A673 (cell line): ENCODE measurements around the gene DUSP8. TPM values are rescaled to one million over a fixed set of nuclear protein-coding genes. Genes with fewer than 3 reads are reported as not detected.

Experiments
- BruUV-seq: library from RNA; stranded (reverse); fragments of 400-500 nt; replicated peaks from 2 replicates; lab custom pipeline; 2021; lab: Mats Ljungman, UMichigan
- CTCF ChIA-PET: fragments of 300-600 bp; sonication (Branson Sonifier 250); formaldehyde crosslinking; loops from one replicate; lab custom pipeline; 2022; ENCODE audit warnings: antibody characterized with exemption; lab: Charles Lee
- POLR2A ChIA-PET: fragments of 300-600 bp; sonication (Branson Sonifier 250); formaldehyde crosslinking; loops from one replicate; lab custom pipeline; 2022; ENCODE audit warnings: antibody characterized with exemption; ENCODE audit not compliant: low non-redundant PET; lab: Charles Lee
- DNase-seq: peaks from one replicate; pipeline ENCODE4 v3.0.0-alpha.2; 2015; ENCODE audit warnings: low spot score
- H3K27ac ChIP-seq: fragments of 200-600 bp; sonication (generic); 2 replicates; pipeline ENCODE4 v1.5.1; 2016; ENCODE audit warnings: mixed run types, low read depth, mild to moderate bottlenecking, mixed read lengths, antibody characterized with exemption, low read length; ENCODE audit not compliant: poor library complexity, severe bottlenecking
- H3K27me3 ChIP-seq: fragments of 200-600 bp; sonication (generic); replicated peaks from 2 replicates; pipeline ENCODE4 v1.6.1; 2017; ENCODE audit warnings: mixed run types, low read depth, mild to moderate bottlenecking, mixed read lengths, antibody characterized with exemption, low read length; ENCODE audit not compliant: insufficient read depth, poor library complexity
- H3K36me3 ChIP-seq: fragments of 200-600 bp; sonication (generic); 2 replicates; pipeline ENCODE4 v1.6.1; 2016; ENCODE audit warnings: mixed run types, mild to moderate bottlenecking, mixed read lengths, antibody characterized with exemption, low read length; ENCODE audit not compliant: insufficient read depth, poor library complexity, severe bottlenecking
- H3K4me1 ChIP-seq: fragments of 200-600 bp; sonication (generic); 2 replicates; pipeline ENCODE4 v1.6.1; 2017; ENCODE audit warnings: mixed run types, mild to moderate bottlenecking, mixed read lengths, antibody characterized with exemption, low read length; ENCODE audit not compliant: insufficient read depth, poor library complexity, severe bottlenecking
- H3K4me3 ChIP-seq: fragments of 200-600 bp; sonication (generic); 2 replicates; pipeline ENCODE4 v1.5.1; 2016; ENCODE audit warnings: low read depth, mixed run types, mild to moderate bottlenecking, mixed read lengths, low read length; ENCODE audit not compliant: poor library complexity, severe bottlenecking
- H3K9me3 ChIP-seq: fragments of 200-600 bp; sonication (generic); 2 replicates; pipeline ENCODE4 v1.6.1; 2016; ENCODE audit warnings: mixed run types, low read depth, mild to moderate bottlenecking, mixed read lengths, antibody characterized with exemption, low read length; ENCODE audit not compliant: poor library complexity, severe bottlenecking
- CTCF ChIP-seq: fragments of 300-800, 200-600 bp; sonication (generic); conservative IDR thresholded peaks from 2 replicates; pipeline ENCODE4 v1.5.1; 2017; ENCODE audit warnings: low read depth, mild to moderate bottlenecking, antibody characterized with exemption, low read length, moderate library complexity, mixed read lengths
- EZH2 ChIP-seq: fragments of 200-600 bp; sonication (generic); IDR thresholded peaks from 2 replicates; pipeline ENCODE4 v1.6.1; 2017; ENCODE audit warnings: borderline replicate concordance, low read depth, mild to moderate bottlenecking, mixed read lengths, antibody characterized with exemption, low read length; ENCODE audit not compliant: poor library complexity, severe bottlenecking
- intact Hi-C: fragments of 100-400 bp; cut with micrococcal nuclease; formaldehyde crosslinking; loops from one replicate; pipeline ENCODE4 v1.10.0; 2022; ENCODE audit not compliant: unreplicated experiment
- total RNA-seq: library from RNA; stranded (reverse); gene quantifications from 2 replicates; pipeline ENCODE4 v1.2.3, GENCODE V29; 2021

DUSP8 gene
- total RNA-seq, 1 experiment from 2014 or later: 1.9 TPM

- POLR2A ChIA-PET: no interaction called here
- H3K27ac ChIP-seq: no peak overlapping the region
- DNase-seq: no peak
- no peaks in the 10 kb centered on the region for H3K9me3 ChIP-seq
- CTCF ChIA-PET: interaction anchor here (1.1 kb wide), 1 partner anchor 31 kb away, joined by 3 read pairs; no protein-coding TSS in a partner anchor
- H3K4me1 ChIP-seq: no peaks in the 10 kb centered on the region
- intact Hi-C loops: loop anchor here (10.0 kb wide), 1 partner anchor 81 kb away; the partner anchor contains the start of genes KRTAP5-4 and KRTAP5-5
- TF ChIP-seq CTCF: no peak
- TF ChIP-seq EZH2: no peak
- no peak overlapping the region for H3K4me3 ChIP-seq
- BruUV-seq: no TSS peak
- H3K36me3 ChIP-seq: no peaks in the 10 kb centered on the region
- peaks cover 29% of the 10 kb centered on the region for H3K27me3 ChIP-seq
Observed at GRCh38 chr11:1543606-1544263, 28.3 kb downstream of the DUSP8 start.

GRCh38 chr11:1542267-1542666 is 29.8 kb downstream of the DUSP8 start:
- CTCF ChIA-PET: no interaction called here
- POLR2A ChIA-PET: no interaction called here
- Histone ChIP-seq H3K9me3 (no peaks in the 10 kb centered on the region), H3K27ac (no peak overlapping the region), H3K4me3 (no peak overlapping the region), H3K27me3 (peaks cover 14% of the 10 kb centered on the region), H3K36me3 (no peaks in the 10 kb centered on the region), H3K4me1 (no peaks in the 10 kb centered on the region)
- TF ChIP-seq EZH2 (no peak), CTCF (no peak)
- no peak for DNase-seq
- no TSS peak for BruUV-seq
- intact Hi-C loops: loop anchor here (10.0 kb wide), 1 partner anchor 83 kb away; the partner anchor contains the start of genes KRTAP5-4 and KRTAP5-5

- H3K4me1 ChIP-seq: no peaks in the 10 kb centered on the region
- intact Hi-C loops: loop anchor here (10.0 kb wide), 1 partner anchor 83 kb away; the partner anchor contains the start of genes KRTAP5-4 and KRTAP5-5
- no peaks in the 10 kb centered on the region for H3K36me3 ChIP-seq
- peaks cover 8% of the 10 kb centered on the region for H3K27me3 ChIP-seq
- ChIA-PET CTCF (no interaction called here), POLR2A (no interaction called here)
- BruUV-seq: no TSS peak
- H3K9me3 ChIP-seq: no peaks in the 10 kb centered on the region
- no peak overlapping the region for H3K4me3 ChIP-seq
- TF ChIP-seq CTCF (no peak), EZH2 (no peak)
- H3K27ac ChIP-seq: no peak overlapping the region
- DNase-seq: no peak
Observed at GRCh38 chr11:1541474-1542204, 30.4 kb downstream of the DUSP8 start.
